ENCODE data around the gene IL34. TPM values are rescaled to one million over a fixed set of nuclear protein-coding genes. Genes with fewer than 3 reads are reported as not detected.

The IL34 gene
- polyA plus RNA-seq, 1 of the 3 experiments (the other 2 are of a cell fraction) = 0.18 TPM

GRCh38 chr16:70612931-70613330 is 33.4 kb upstream of the IL34 start:
- TF ChIP-seq IRF3 (IDR thresholded peaks at IDR 0.05; ENCODE audit: low read depth, low read length) (no peak), NFIC (IDR thresholded peaks at IDR 0.05; ENCODE audit: borderline replicate concordance) (no peak), JUND (IDR thresholded peaks at IDR 0.05) (no peak), SIN3A (IDR thresholded peaks at IDR 0.05; ENCODE audit: borderline replicate concordance, low read depth, low read length) (no peak), MXI1 (IDR thresholded peaks at IDR 0.05; ENCODE audit: low read depth, low read length) (no peak), FOSL2 (IDR thresholded peaks at IDR 0.05; ENCODE audit: borderline replicate concordance, low read depth) (no peak), POLR2AphosphoS5 (IDR thresholded peaks at IDR 0.05; ENCODE audit: low read depth, low read length) (no peak), USF1 (IDR thresholded peaks at IDR 0.05; ENCODE audit: borderline replicate concordance, low read depth) (no peak), TAF1 (IDR thresholded peaks at IDR 0.05; ENCODE audit: borderline replicate concordance, low read depth, low read length) (no peak), GABPA (IDR thresholded peaks at IDR 0.05; ENCODE audit: low read depth) (no peak), TCF12 (IDR thresholded peaks at IDR 0.05) (no peak), CTCF (IDR thresholded peaks at IDR 0.05) (no peak), MEF2A (IDR thresholded peaks at IDR 0.05; ENCODE audit: borderline replicate concordance, low read depth) (no peak), NRF1 (IDR thresholded peaks at IDR 0.05; ENCODE audit: low read depth, low read length) (no peak), ZBTB33 (IDR thresholded peaks at IDR 0.05; ENCODE audit: borderline replicate concordance, low read depth) (no peak), YY1 (IDR thresholded peaks at IDR 0.05; ENCODE audit: low read depth) (no peak), CHD2 (IDR thresholded peaks at IDR 0.05; ENCODE audit: low read length, partially characterized antibody) (no peak), REST (IDR thresholded peaks at IDR 0.05; ENCODE audit: low read depth, low read length) (no peak), ELF1 (IDR thresholded peaks at IDR 0.05) (no peak)
- H3K9ac ChIP-seq = no peak overlapping the region
- H3K79me2 ChIP-seq (ENCODE audit: insufficient read depth) = no peaks in the 10 kb centered on the region
- no peaks in the 10 kb centered on the region for H3K36me3 ChIP-seq (replicated peaks in 1 of 2; ENCODE audit: control insufficient read depth in 1 of 2, insufficient read depth in 2 of 2, low read length in 1 of 2)
- DNase-seq = no peak
- no peaks in the 10 kb centered on the region for H3K9me2 ChIP-seq
- no peaks in the 10 kb centered on the region for H3K9me3 ChIP-seq
- ChIA-PET POLR2A (no interaction called here), CTCF (no interaction called here)
- no peak overlapping the region for H3K4me3 ChIP-seq (ENCODE audit: low read depth in 2 of 2, low read length in 1 of 2)
- H2AFZ ChIP-seq (ENCODE audit: low read depth) = no peak overlapping the region
- H4K20me1 ChIP-seq (ENCODE audit: insufficient read depth) = no peaks in the 10 kb centered on the region
- no peak overlapping the region for H3K4me2 ChIP-seq
- no peaks in the 10 kb centered on the region; a peak in 1 of 4 replicates for H3K4me1 ChIP-seq (ENCODE audit: control insufficient read depth in 1 of 2, insufficient read depth in 2 of 2, low read depth in 1 of 2, low read length in 1 of 2)
- no peak overlapping the region for H3K27ac ChIP-seq (ENCODE audit: low read depth in 2 of 2, low read length in 1 of 2)
- H3F3A ChIP-seq (replicated peaks; ENCODE audit: insufficient read depth) = no peaks in the 10 kb centered on the region
- H3K27me3 ChIP-seq (ENCODE audit: insufficient read depth) = no peaks in the 10 kb centered on the region
- 82% methylated on average over 8 of the region's 8 CpGs for WGBS (ENCODE audit: low lambda C conversion rate)

All from SK-N-SH (cell line).